K562 (cell line): ENCODE data around the gene ZNRD2. TPM values are rescaled to one million over a fixed set of nuclear protein-coding genes. Genes with fewer than 3 reads are reported as not detected.

Source experiments
- ATAC-seq: fragments of 200-7000 bp; cut with Tn5 transposase; 3 replicates; pipeline ENCODE4 v1.9.1; 2020; ENCODE audit warnings: moderate library complexity
- BruUV-seq: library from RNA; stranded (reverse); fragments of 400-500 nt; replicated peaks from 2 replicates; lab custom pipeline; 2021; lab: Mats Ljungman, UMichigan
- CTCF ChIA-PET: fragments of 300-600 bp; formaldehyde crosslinking; extraction: SDS; loops from one replicate; lab custom pipeline; 2021; ENCODE audit warnings: low intra/inter-chr PET ratio; lab: Yijun Ruan, JAX
- POLR2A ChIA-PET: fragments of 300-600, 350-650 bp; sonication (Branson Sonifier 250); formaldehyde crosslinking; extraction: SDS; loops from one replicate; lab custom pipeline; 2021; ENCODE audit warnings: antibody characterized with exemption, inconsistent platforms; lab: Yijun Ruan, JAX
- DNase-seq, 4 experiments: peaks; one replicate each; pipeline versions ENCODE4 v3.0.0 to v3.0.0-alpha.2; 2011 to 2018; ENCODE audit warnings: low spot score in 3 of 4, mixed read lengths in 3 of 4; ENCODE audit errors: extremely low read depth in 1 of 4
- FAIRE-seq: peaks from 2 replicates; lab custom pipeline; 2011; peaks lifted over from hg19 to GRCh38; lab: Jason Lieb, UNC
- H2AFZ ChIP-seq: 2 replicates; pipeline ENCODE4 v1.6.0; 2011; ENCODE audit warnings: low read depth, low read length, control low read depth, inconsistent platforms
- H3K27ac ChIP-seq: fragments of 200-600 bp; 3 replicates; pipeline ENCODE4 v1.8.0; 2011; ENCODE audit warnings: low read depth, mild to moderate bottlenecking, control low read depth, inconsistent platforms, low read length, moderate library complexity, mixed read lengths; ENCODE audit errors: extremely low read depth
- H3K27me3 ChIP-seq, 2 experiments: fragments of 300-600 bp in 1 of 2; 2 replicates in 1 of 2; 3 replicates in 1 of 2; pipeline versions ENCODE4 v1.6.0 to v1.8.0; 2011; ENCODE audit warnings: inconsistent platforms in 2 of 2, low read length in 2 of 2, mild to moderate bottlenecking in 1 of 2, mixed read lengths in 1 of 2, moderate library complexity in 1 of 2; ENCODE audit not compliant: control insufficient read depth in 2 of 2, insufficient read depth in 2 of 2
- H3K36me3 ChIP-seq: fragments of 300-600 bp; 3 replicates; pipeline ENCODE4 v1.8.0; 2011; ENCODE audit warnings: mild to moderate bottlenecking, low read length, inconsistent platforms; ENCODE audit not compliant: control insufficient read depth, insufficient read depth
- H3K4me1 ChIP-seq, 2 experiments: fragments of 200-600 bp in 1 of 2; replicated peaks in 1 of 2; 2 replicates in 1 of 2; 3 replicates in 1 of 2; pipeline versions ENCODE4 v1.5.1 to v1.8.0; 2011; ENCODE audit warnings: inconsistent platforms in 2 of 2, low read length in 2 of 2, mild to moderate bottlenecking in 1 of 2, mixed read lengths in 1 of 2, moderate library complexity in 1 of 2; ENCODE audit not compliant: control insufficient read depth in 2 of 2, insufficient read depth in 2 of 2
- H3K4me2 ChIP-seq: 2 replicates; pipeline ENCODE4 v1.6.1; 2011; ENCODE audit warnings: low read length, control low read depth, inconsistent platforms, mixed read lengths; ENCODE audit not compliant: insufficient read depth
- H3K4me3 ChIP-seq: fragments of 200-600 bp; sonication (generic), shearing (Covaris generic); 2 replicates; pipeline ENCODE4 v1.5.1; 2016; ENCODE audit warnings: control low read depth, inconsistent platforms
- H3K79me2 ChIP-seq: fragments of 200-600 bp; 3 replicates; pipeline ENCODE4 v1.8.0; 2011; ENCODE audit warnings: low read length, inconsistent platforms; ENCODE audit not compliant: control insufficient read depth, insufficient read depth
- H3K9ac ChIP-seq, 2 experiments: 2 replicates each; pipeline versions ENCODE4 v1.6.0 to v1.6.1; 2011; ENCODE audit warnings: low read depth in 2 of 2, low read length in 2 of 2, control low read depth in 1 of 2, inconsistent platforms in 1 of 2, mild to moderate bottlenecking in 1 of 2, mixed read lengths in 1 of 2; ENCODE audit not compliant: insufficient read depth in 1 of 2
- H3K9me1 ChIP-seq: one replicate; pipeline ENCODE4 v1.6.0; 2011; ENCODE audit warnings: inconsistent platforms, mild to moderate bottlenecking, low read length, moderate library complexity; ENCODE audit not compliant: control insufficient read depth, insufficient read depth
- H3K9me3 ChIP-seq: replicated peaks from 2 replicates; pipeline ENCODE4 v1.5.1; 2011; ENCODE audit warnings: low read depth, low read length, inconsistent platforms; ENCODE audit not compliant: control insufficient read depth, insufficient read depth
- H4K20me1 ChIP-seq: replicated peaks from 2 replicates; pipeline ENCODE4 v1.6.1; 2011; ENCODE audit warnings: low read length, inconsistent platforms, mixed read lengths; ENCODE audit not compliant: control insufficient read depth, insufficient read depth
- CBFA2T2 ChIP-seq: fragments of 450-650 bp; conservative IDR thresholded peaks from 2 replicates; pipeline ENCODE4 v1.6.1; 2017; ENCODE audit warnings: mild to moderate bottlenecking
- CBFA2T3 ChIP-seq: fragments of 450-650 bp; IDR thresholded peaks from 2 replicates; pipeline ENCODE4 v1.6.1; 2017
- CTCF ChIP-seq, 3 experiments: IDR thresholded peaks in 2 of 3; conservative IDR thresholded peaks in 1 of 3; 2 replicates each; pipeline ENCODE4 v1.5.1; 2011 to 2012; ENCODE audit warnings: low read length in 3 of 3, mild to moderate bottlenecking in 3 of 3, control low read depth in 2 of 3, improper control_type of control experiment in 1 of 3, inconsistent platforms in 1 of 3, low read depth in 1 of 3, mixed read lengths in 1 of 3, moderate library complexity in 1 of 3; ENCODE audit not compliant: insufficient read depth in 2 of 3
- FOXA3 ChIP-seq, 2 experiments: fragments of 450-650 bp in 1 of 2; sonication (generic) in 1 of 2; formaldehyde crosslinking; IDR thresholded peaks in 1 of 2; conservative IDR thresholded peaks in 1 of 2; 2 replicates each; pipeline versions ENCODE4 v1.4.0 to v1.8.0; 2020 to 2022; ENCODE audit warnings: mild to moderate bottlenecking in 2 of 2, missing genetic modification reagents in 1 of 2
- NCOR1 ChIP-seq: fragments of 450-650 bp; IDR thresholded peaks from 2 replicates; pipeline ENCODE4 v1.6.1; 2016; ENCODE audit warnings: mild to moderate bottlenecking, moderate library complexity
- RBFOX2 ChIP-seq: fragments of 200-400 bp; formaldehyde crosslinking; IDR thresholded peaks from 2 replicates; pipeline ENCODE4 v1.6.1; 2017; ENCODE audit warnings: low read depth, mild to moderate bottlenecking, low read length, moderate library complexity
- ZNF263 ChIP-seq: sonication (generic); formaldehyde crosslinking; IDR thresholded peaks from 2 replicates; pipeline ENCODE4 v1.8.0; 2022; ENCODE audit warnings: mild to moderate bottlenecking, missing genetic modification reagents, borderline replicate concordance
- WGBS: fragments of 100-300 bp; shearing (Covaris generic); methylation state at CpG from one replicate; pipeline ENCODE4 v1.1.6; 2016; ENCODE audit warnings: low coverage, mixed read lengths; ENCODE audit not compliant: insufficient coverage; ENCODE audit errors: missing lambda C conversion rate; 5-methylcytosine and 5-hydroxymethylcytosine counted together
- in situ Hi-C: fragments of 300-500 bp; cut with MboI; formaldehyde crosslinking; loops from 4 replicates; pipeline ENCODE4 v1.15.0; 2018; ENCODE audit warnings: inconsistent platforms, mixed read lengths
- intact Hi-C: fragments of 100-400 bp; cut with micrococcal nuclease; formaldehyde crosslinking; loops from 2 replicates; pipeline ENCODE4 v1.14.2; 2022
- polyA plus RNA-seq, 8 experiments: library from polyadenylated mRNA; depleted of rRNA in 4 of 8; stranded (reverse) in 5 of 8; unstranded in 3 of 8; fragments of >200 nt; fragmentation: Nextera tagmentation in 2 of 8; fragmentation: Illumina TruSeq in 1 of 8; extraction: Ambion mirVana in 2 of 8; extraction: Trizol in 1 of 8; gene quantifications; 2 replicates each; pipeline versions ENCODE4 v1.2.1 to v1.2.3, GENCODE V29; 2011 to 2014; ENCODE audit warnings: inconsistent platforms in 1 of 8, missing spikeins in 1 of 8
- total RNA-seq, 7 experiments: library from RNA; depleted of rRNA in 6 of 7; stranded (reverse); fragments of >200 nt in 6 of 7; fragmentation: Illumina TruSeq in 2 of 7; extraction: Trizol in 2 of 7; gene quantifications; 2 replicates each; pipeline versions ENCODE4 v1.2.1 to v1.2.3, GENCODE V29; 2011 to 2021; ENCODE audit warnings: low replicate concordance in 1 of 7
- TF ChIP-seq, protein P1 (sequence below): sonication (generic); formaldehyde crosslinking; IDR thresholded peaks from 2 replicates; pipeline ENCODE4 v1.9.0; 2022; ENCODE audit warnings: mild to moderate bottlenecking, missing genetic modification reagents

Gene ZNRD2
- total and polyA plus RNA-seq, 9 of the 15 experiments (the other 6 are each of a cell fraction or from before 2014, with no cell fraction given), result 13.4 to 129 (median 60.4) TPM

DNA sequence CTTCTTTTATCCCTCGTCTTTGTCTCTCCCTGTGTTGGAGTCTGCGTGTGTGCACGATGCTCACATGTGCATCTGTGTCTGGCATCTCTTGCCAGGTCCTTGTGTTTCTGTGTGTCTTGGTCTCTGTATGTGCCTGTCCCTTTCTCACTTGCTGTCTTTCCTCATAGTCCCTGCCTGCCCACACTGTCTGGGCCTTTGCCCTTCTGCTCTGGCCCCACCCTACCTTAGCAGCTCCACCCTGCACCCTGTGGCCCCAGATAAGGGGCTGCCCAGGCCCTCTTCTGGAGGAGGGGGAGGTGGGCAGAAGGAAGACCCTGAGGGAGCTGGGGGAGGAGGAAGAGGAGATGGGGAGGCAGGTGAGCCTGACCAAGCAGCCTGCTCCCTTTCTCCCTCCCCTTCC lies 8.4 kb downstream of the ZNRD2 start:
- CTCF ChIA-PET, result no interaction called here
- peak overlapping the region; percentile 76 to 95 for H3K9ac ChIP-seq
- TF ChIP-seq CTCF (IDR thresholded peaks at IDR 0.05 in 2 of 3, conservative IDR thresholded peaks at IDR 0.05 in 1 of 3; ENCODE audit: insufficient read depth in 2 of 3, low read depth in 1 of 3, low read length in 3 of 3) (no peak), NCOR1 (peak; percentile 32; the same call in 1 of the 2 replicates), CBFA2T2 (0 out of 2 replicates have a peak, but pooled peaks have one; percentile 6), RBFOX2 (0 out of 2 replicates have a peak, but pooled peaks have one; percentile 3), CBFA2T3 (peak; percentile 53; the same call in 1 of the 2 replicates), ZNF263 (CRISPR knock-in tag) (peak; percentile 27; the same call in 1 of the 2 replicates), FOXA3 (CRISPR knock-in tag; conservative IDR thresholded peaks at IDR 0.05 in 1 of 2, IDR thresholded peaks at IDR 0.05 in 1 of 2) (no peak)
- TF ChIP-seq, protein P1, sequence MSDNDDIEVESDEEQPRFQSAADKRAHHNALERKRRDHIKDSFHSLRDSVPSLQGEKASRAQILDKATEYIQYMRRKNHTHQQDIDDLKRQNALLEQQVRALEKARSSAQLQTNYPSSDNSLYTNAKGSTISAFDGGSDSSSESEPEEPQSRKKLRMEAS (CRISPR knock-in tag), result peak; percentile 32; the same call in 1 of the 2 replicates
- no peaks in the 10 kb centered on the region for H4K20me1 ChIP-seq
- H3K79me2 ChIP-seq, result peaks cover 34% of the 10 kb centered on the region
- H3K4me1 ChIP-seq, result peaks cover 37 to 83% of the 10 kb centered on the region in 2 experiments
- peak overlapping the region; percentile 22; the same call in 1 of the 3 replicates for H3K27ac ChIP-seq
- POLR2A ChIA-PET, result interaction anchor here (1.0 to 1.7 kb wide), 4 partner anchors 8 to 155 kb away, joined by 3 to 4 read pairs (median 4); no protein-coding TSS in a partner anchor
- no peaks in the 10 kb centered on the region for H3K9me3 ChIP-seq
- H3K4me3 ChIP-seq, result no peak overlapping the region
- no peaks in the 10 kb centered on the region; a peak in 1 of 5 replicates for H3K27me3 ChIP-seq
- H2AFZ ChIP-seq, result no peak overlapping the region
- FAIRE-seq (no peak), ATAC-seq (no peak), DNase-seq (peak in 2 of 4 experiments; percentile 36 to 52)
- intact Hi-C loops, result no loop called here
- 58% methylated on average over 3 of the region's 3 CpGs for WGBS
- no TSS peak for BruUV-seq
- peaks cover 56% of the 10 kb centered on the region; the same call in 2 of the 3 replicates for H3K36me3 ChIP-seq
- in situ Hi-C loops, result no loop called here
- H3K4me2 ChIP-seq, result peak overlapping the region; percentile 50
- H3K9me1 ChIP-seq, result peaks cover 5% of the 10 kb centered on the region
